ENCODE measurements around the gene ICA1.
"Not testable (repeated sequence)": the region's sequence is repeated elsewhere in the genome, so short reads cannot be mapped to it uniquely, and the experiment has no call there.

The ICA1 gene

GRCh38 chr7:8105449-8106095 is 156.4 kb downstream of the ICA1 start:
- TF ChIP-seq EZH2phosphoT487 (IDR thresholded peaks at IDR 0.05; ENCODE audit: borderline replicate concordance, low read length) (no peak), CTCF (IDR thresholded peaks at IDR 0.05; ENCODE audit: low read depth, low read length, poor library complexity, severe bottlenecking) (no peak)
- Histone ChIP-seq H3K4me3 (ENCODE audit: low read length) (no peak overlapping the region), H4K20me1 (ENCODE audit: control insufficient read depth, insufficient read depth, low read depth, low read length) (no peaks in the 10 kb centered on the region), H3K4me1 (ENCODE audit: control insufficient read depth, low read length) (no peaks in the 10 kb centered on the region), H3K4me2 (ENCODE audit: low read length) (no peak overlapping the region), H3K9me2 (replicated peaks; ENCODE audit: control insufficient read depth, low read length) (no peaks in the 10 kb centered on the region), H3K27ac (ENCODE audit: low read depth, low read length) (no peak overlapping the region), H3K79me2 (ENCODE audit: control insufficient read depth, low read length) (no peaks in the 10 kb centered on the region), H3F3A (ENCODE audit: control insufficient read depth, insufficient read depth) (no peaks in the 10 kb centered on the region), H3K27me3 (ENCODE audit: control insufficient read depth, low read length) (no peaks in the 10 kb centered on the region), H3K36me3 (ENCODE audit: control insufficient read depth, low read length) (no peaks in the 10 kb centered on the region), H3K9me3 (ENCODE audit: control insufficient read depth, insufficient read depth, low read length) (no peaks in the 10 kb centered on the region)

GRCh38 chr7:8103282-8103681 is 158.7 kb downstream of the ICA1 start:
- Histone ChIP-seq H3K4me3 (ENCODE audit: low read length) (no peak overlapping the region), H3K4me1 (ENCODE audit: control insufficient read depth, low read length) (no peaks in the 10 kb centered on the region), H3K9me2 (replicated peaks; ENCODE audit: control insufficient read depth, low read length) (no peaks in the 10 kb centered on the region), H3K36me3 (ENCODE audit: control insufficient read depth, low read length) (no peaks in the 10 kb centered on the region), H3K27me3 (ENCODE audit: control insufficient read depth, low read length) (no peaks in the 10 kb centered on the region), H3K79me2 (ENCODE audit: control insufficient read depth, low read length) (no peaks in the 10 kb centered on the region), H4K20me1 (ENCODE audit: control insufficient read depth, insufficient read depth, low read depth, low read length) (no peaks in the 10 kb centered on the region), H3K4me2 (ENCODE audit: low read length) (no peak overlapping the region), H3F3A (ENCODE audit: control insufficient read depth, insufficient read depth) (no peaks in the 10 kb centered on the region), H3K9me3 (ENCODE audit: control insufficient read depth, insufficient read depth, low read length) (no peaks in the 10 kb centered on the region), H3K27ac (ENCODE audit: low read depth, low read length) (no peak overlapping the region)
- no peak for TF ChIP-seq EZH2phosphoT487 (IDR thresholded peaks at IDR 0.05; ENCODE audit: borderline replicate concordance, low read length)
- TF ChIP-seq CTCF (IDR thresholded peaks at IDR 0.05; ENCODE audit: low read depth, low read length, poor library complexity, severe bottlenecking): no peak

GRCh38 chr7:8101292-8101691 is 160.7 kb downstream of the ICA1 start:
- H3K4me3 ChIP-seq (ENCODE audit: low read length); H3K79me2 ChIP-seq (ENCODE audit: control insufficient read depth, low read length); H3K4me2 ChIP-seq (ENCODE audit: low read length); H3K36me3 ChIP-seq (ENCODE audit: control insufficient read depth, low read length); H3K9me3 ChIP-seq (ENCODE audit: control insufficient read depth, insufficient read depth, low read length); H3K27ac ChIP-seq (ENCODE audit: low read depth, low read length); H4K20me1 ChIP-seq (ENCODE audit: control insufficient read depth, insufficient read depth, low read depth, low read length); H3K4me1 ChIP-seq (ENCODE audit: control insufficient read depth, low read length); H3F3A ChIP-seq (ENCODE audit: control insufficient read depth, insufficient read depth); H3K27me3 ChIP-seq (ENCODE audit: control insufficient read depth, low read length); H3K9me2 ChIP-seq (replicated peaks; ENCODE audit: control insufficient read depth, low read length): not testable (repeated sequence)

GRCh38 chr7:8094164-8095140 is 167.5 kb downstream of the ICA1 start:
- H3K79me2 ChIP-seq (ENCODE audit: control insufficient read depth, low read length): no peaks in the 10 kb centered on the region
- TF ChIP-seq CTCF (IDR thresholded peaks at IDR 0.05; ENCODE audit: low read depth, low read length, poor library complexity, severe bottlenecking): no peak
- no peaks in the 10 kb centered on the region for H3K27me3 ChIP-seq (ENCODE audit: control insufficient read depth, low read length)
- no peaks in the 10 kb centered on the region for H3K9me2 ChIP-seq (replicated peaks; ENCODE audit: control insufficient read depth, low read length)
- H4K20me1 ChIP-seq (ENCODE audit: control insufficient read depth, insufficient read depth, low read depth, low read length): no peaks in the 10 kb centered on the region
- H3K27ac ChIP-seq (ENCODE audit: low read depth, low read length): no peak overlapping the region
- H3K4me3 ChIP-seq (ENCODE audit: low read length): no peak overlapping the region
- no peak overlapping the region for H3K4me2 ChIP-seq (ENCODE audit: low read length)
- no peaks in the 10 kb centered on the region for H3K36me3 ChIP-seq (ENCODE audit: control insufficient read depth, low read length)
- H3K4me1 ChIP-seq (ENCODE audit: control insufficient read depth, low read length): no peaks in the 10 kb centered on the region
- H3K9me3 ChIP-seq (ENCODE audit: control insufficient read depth, insufficient read depth, low read length): no peaks in the 10 kb centered on the region
- no peaks in the 10 kb centered on the region for H3F3A ChIP-seq (ENCODE audit: control insufficient read depth, insufficient read depth)

All from DOHH2 (cell line).